B cell (primary cell): ENCODE data around the gene TTPAL. TPM values are rescaled to one million over a fixed set of nuclear protein-coding genes. Genes with fewer than 3 reads are reported as not detected.

Experiments
- ATAC-seq: fragments of 200-7000 bp; cut with Tn5 transposase; one replicate; pipeline ENCODE4 v1.10.0; 2021; ENCODE audit warnings: low read depth, mild to moderate bottlenecking, moderate number of reproducible peaks, moderate library complexity
- CTCF ChIA-PET: fragments of 350-600 bp; sonication (Branson Sonifier 250); formaldehyde crosslinking; loops from one replicate; lab custom pipeline; 2021; ENCODE audit warnings: antibody characterized with exemption, inconsistent platforms; lab: Charles Lee
- POLR2A ChIA-PET: fragments of 350-600 bp; sonication (Branson Sonifier 250); formaldehyde crosslinking; loops from one replicate; lab custom pipeline; 2021; ENCODE audit warnings: antibody characterized with exemption; lab: Charles Lee
- DNase-seq: peaks from one replicate; pipeline ENCODE4 v3.0.0; 2013
- H2AFZ ChIP-seq: 2 replicates; pipeline ENCODE4 v1.6.1; 2012; ENCODE audit warnings: mild to moderate bottlenecking, low read depth, low read length; ENCODE audit not compliant: insufficient read depth, poor library complexity, severe bottlenecking
- H3K27ac ChIP-seq, 2 donors: 1 replicate in 1 of 2; 2 replicates in 1 of 2; pipeline ENCODE4 v1.5.1; 2012 to 2013; ENCODE audit warnings: low read length in 2 of 2, mild to moderate bottlenecking in 2 of 2, moderate library complexity in 1 of 2
- H3K27me3 ChIP-seq, 4 experiments: fragments of 200-600 bp in 1 of 4; sonication (generic) in 1 of 4; replicated peaks in 1 of 4; 1 replicate in 2 of 4; 2 replicates in 2 of 4; pipeline versions ENCODE4 v1.6.1 to v1.7.0; 2013 to 2016; ENCODE audit warnings: low read length in 3 of 4, mild to moderate bottlenecking in 2 of 4, mixed read lengths in 1 of 4, moderate library complexity in 1 of 4; ENCODE audit not compliant: insufficient read depth in 4 of 4, control insufficient read depth in 3 of 4; ENCODE audit errors: control extremely low read depth in 1 of 4
- H3K36me3 ChIP-seq, 2 experiments: replicated peaks in 1 of 2; 1 replicate in 1 of 2; 2 replicates in 1 of 2; pipeline versions ENCODE4 v1.6.1 to v1.7.1; 2013; ENCODE audit warnings: low read length in 1 of 2; ENCODE audit not compliant: insufficient read depth in 2 of 2, control insufficient read depth in 1 of 2; ENCODE audit errors: control extremely low read depth in 1 of 2, extremely low read depth in 1 of 2
- H3K4me1 ChIP-seq, 2 donors: fragments of 200-600 bp in 1 of 2; sonication (generic) in 1 of 2; 1 replicate in 1 of 2; 2 replicates in 1 of 2; pipeline versions ENCODE4 v1.5.1 to v1.6.1; 2013 to 2017; ENCODE audit warnings: low read length in 2 of 2; ENCODE audit not compliant: control insufficient read depth in 2 of 2, insufficient read depth in 2 of 2
- H3K4me2 ChIP-seq: replicated peaks from 2 replicates; pipeline ENCODE3; 2012; ENCODE audit warnings: mild to moderate bottlenecking, low read depth, low read length; ENCODE audit not compliant: poor library complexity, severe bottlenecking
- H3K4me3 ChIP-seq, 5 experiments: fragments of 200-600 bp in 1 of 5; sonication (generic) in 1 of 5; 1 replicate in 3 of 5; 2 replicates in 2 of 5; pipeline versions ENCODE4 v1.5.1 to v1.7.0; 2011 to 2016; ENCODE audit warnings: low read length in 4 of 5, mild to moderate bottlenecking in 4 of 5, low read depth in 2 of 5, control low read depth in 1 of 5, moderate library complexity in 1 of 5; ENCODE audit not compliant: insufficient read depth in 1 of 5; ENCODE audit errors: control extremely low read depth in 1 of 5, extremely low read depth in 1 of 5
- H3K79me2 ChIP-seq: fragments of 200-600 bp; sonication (generic); one replicate; pipeline ENCODE4 v1.6.0; 2016; ENCODE audit warnings: low read length; ENCODE audit not compliant: control insufficient read depth, insufficient read depth
- H3K9ac ChIP-seq: fragments of 200-600 bp; sonication (generic); 2 replicates; pipeline ENCODE4 v1.6.1; 2017; ENCODE audit warnings: mild to moderate bottlenecking, low read length, moderate library complexity
- H3K9me3 ChIP-seq, 3 donors: one replicate each; pipeline versions ENCODE4 v1.6.1 to v1.7.1; 2013; ENCODE audit warnings: low read length in 2 of 3; ENCODE audit not compliant: control insufficient read depth in 2 of 3, insufficient read depth in 1 of 3; ENCODE audit errors: control extremely low read depth in 1 of 3
- H4K20me1 ChIP-seq: 2 replicates; pipeline ENCODE4 v1.6.0; 2012; ENCODE audit warnings: mild to moderate bottlenecking, low read length; ENCODE audit not compliant: insufficient read depth, control insufficient read depth, poor library complexity, severe bottlenecking
- H3K27ac Mint-ChIP-seq: one replicate; pipeline ENCODE4 v1.8.0; 2021; ENCODE audit warnings: mixed read lengths
- H3K27me3 Mint-ChIP-seq: one replicate; pipeline ENCODE4 v1.8.0; 2021; ENCODE audit warnings: mixed read lengths
- H3K4me1 Mint-ChIP-seq: one replicate; pipeline ENCODE4 v1.8.0; 2021; ENCODE audit warnings: mixed read lengths
- H3K4me3 Mint-ChIP-seq: one replicate; pipeline ENCODE4 v1.8.0; 2021; ENCODE audit warnings: mixed read lengths
- H3K9me3 Mint-ChIP-seq: one replicate; pipeline ENCODE4 v1.8.0; 2022; ENCODE audit warnings: mixed read lengths; ENCODE audit not compliant: insufficient read depth
- CTCF ChIP-seq: fragments of 200-600 bp; IDR thresholded peaks from one replicate; pipeline ENCODE4 v1.8.0; 2022; ENCODE audit warnings: antibody characterized with exemption, mild to moderate bottlenecking
- EZH2 ChIP-seq: IDR thresholded peaks from 2 replicates; pipeline ENCODE4 v1.6.1; 2012; ENCODE audit warnings: borderline replicate concordance, low read depth, mild to moderate bottlenecking, moderate library complexity, low read length; ENCODE audit not compliant: insufficient read depth, poor library complexity, severe bottlenecking
- WGBS: methylation state at CpG from one replicate; pipeline ENCODE4 v1.1.5; 2013; ENCODE audit warnings: missing lambda C conversion rate; ENCODE audit not compliant: insufficient coverage; 5-methylcytosine and 5-hydroxymethylcytosine counted together
- intact Hi-C: fragments of 100-400 bp; cut with micrococcal nuclease; formaldehyde crosslinking; loops from one replicate; pipeline ENCODE4 v1.10.0; 2022
- polyA plus RNA-seq: library from polyadenylated mRNA; depleted of rRNA; stranded (reverse); fragments of >200 nt; gene quantifications from 2 replicates; pipeline ENCODE4 v1.2.3, GENCODE V29; 2012
- total RNA-seq, 2 donors: library from RNA; stranded (reverse); fragments of 120-200 nt in 1 of 2; gene quantifications; 1 replicate in 1 of 2; 2 replicates in 1 of 2; pipeline versions ENCODE4 v1.2.3 to v1.2.4, GENCODE V29; 2013 to 2022

TTPAL gene
- total and polyA plus RNA-seq, 2 donors (not counting 1 experiment from before 2014, with no cell fraction given), result 4.0 to 26.8 TPM

DNA sequence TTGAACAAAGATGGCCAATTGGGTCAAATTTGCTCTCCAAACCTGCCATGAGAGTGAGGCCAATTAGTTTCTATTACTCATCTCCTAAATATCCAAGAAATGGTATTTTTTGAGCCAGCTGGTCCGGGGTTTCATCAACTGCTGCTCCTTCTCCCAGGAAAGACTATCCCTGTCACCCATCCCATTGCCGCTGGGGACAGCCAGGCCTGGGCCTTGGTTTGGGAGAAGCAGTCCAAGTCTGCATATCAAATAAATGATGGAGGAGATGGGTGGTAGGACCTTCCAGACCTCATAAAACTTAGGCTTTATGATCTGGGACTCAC, 46.7 kb upstream of the TTPAL start:
- Histone ChIP-seq H3K9me3 (no peaks in the 10 kb centered on the region), H3K4me3 (no peak overlapping the region), H3K9ac (no peak overlapping the region), H3K4me1 (no peaks in the 10 kb centered on the region), H2AFZ (no peak overlapping the region), H3K36me3 (no peaks in the 10 kb centered on the region), H3K4me2 (no peak overlapping the region), H3K79me2 (no peaks in the 10 kb centered on the region), H3K27me3 (no peaks in the 10 kb centered on the region), H3K27ac (no peak overlapping the region), H4K20me1 (no peaks in the 10 kb centered on the region)
- DNase-seq (no peak), ATAC-seq (no peak)
- H3K4me3 Mint-ChIP-seq, result no peak overlapping the region
- no peaks in the 10 kb centered on the region for H3K4me1 Mint-ChIP-seq
- WGBS, result no CpG with 5 or more reads among the region's 2 CpGs
- TF ChIP-seq CTCF, result no peak
- TF ChIP-seq EZH2, result no peak
- no peaks in the 10 kb centered on the region for H3K9me3 Mint-ChIP-seq
- H3K27ac Mint-ChIP-seq, result no peak overlapping the region
- ChIA-PET CTCF (no interaction called here), POLR2A (no interaction called here)
- intact Hi-C loops, result no loop called here
- H3K27me3 Mint-ChIP-seq, result peaks cover 5% of the 10 kb centered on the region

DNA sequence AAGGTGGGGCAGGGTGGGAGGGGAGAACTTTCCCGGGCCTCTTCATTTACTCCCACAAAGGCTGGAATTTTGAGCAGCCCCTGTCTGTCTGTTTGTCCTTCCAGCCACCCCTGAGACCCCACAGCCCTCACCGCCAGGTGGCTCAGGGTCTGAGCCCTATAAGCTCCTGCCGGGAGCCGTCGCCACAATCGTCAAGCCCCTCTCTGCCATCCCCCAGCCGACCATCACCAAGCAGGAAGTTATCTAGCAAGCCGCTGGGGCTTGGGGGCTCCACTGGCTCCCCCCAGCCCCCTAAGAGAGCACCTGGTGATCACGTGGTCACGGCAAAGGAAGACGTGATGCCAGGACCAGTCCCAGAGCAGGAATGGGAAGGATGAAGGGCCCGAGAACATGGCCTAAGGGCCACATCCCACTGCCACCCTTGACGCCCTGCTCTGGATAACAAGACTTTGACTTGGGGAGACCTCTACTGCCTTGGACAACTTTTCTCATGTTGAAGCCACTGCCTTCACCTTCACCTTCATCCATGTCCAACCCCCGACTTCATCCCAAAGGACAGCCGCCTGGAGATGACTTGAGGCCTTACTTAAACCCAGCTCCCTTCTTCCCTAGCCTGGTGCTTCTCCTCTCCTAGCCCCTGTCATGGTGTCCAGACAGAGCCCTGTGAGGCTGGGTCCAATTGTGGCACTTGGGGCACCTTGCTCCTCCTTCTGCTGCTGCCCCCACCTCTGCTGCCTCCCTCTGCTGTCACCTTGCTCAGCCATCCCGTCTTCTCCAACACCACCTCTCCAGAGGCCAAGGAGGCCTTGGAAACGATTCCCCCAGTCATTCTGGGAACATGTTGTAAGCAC, 46.0 kb upstream of the TTPAL start:
- no peaks in the 10 kb centered on the region for H3K4me1 ChIP-seq
- H2AFZ ChIP-seq, result no peak overlapping the region
- no peaks in the 10 kb centered on the region for H3K27me3 ChIP-seq
- ATAC-seq, result no peak
- Mint-ChIP-seq H3K9me3 (no peaks in the 10 kb centered on the region), H3K4me1 (no peaks in the 10 kb centered on the region), H3K27ac (no peak overlapping the region), H3K4me3 (no peak overlapping the region), H3K27me3 (peaks cover 5% of the 10 kb centered on the region)
- H3K9me3 ChIP-seq, result no peaks in the 10 kb centered on the region
- no peak overlapping the region for H3K4me3 ChIP-seq
- intact Hi-C loops, result no loop called here
- no peak for TF ChIP-seq CTCF
- TF ChIP-seq EZH2, result no peak
- H3K36me3 ChIP-seq, result no peaks in the 10 kb centered on the region
- no peaks in the 10 kb centered on the region for H3K79me2 ChIP-seq
- no peak overlapping the region for H3K9ac ChIP-seq
- no peak overlapping the region for H3K27ac ChIP-seq
- ChIA-PET POLR2A (no interaction called here), CTCF (no interaction called here)
- H3K4me2 ChIP-seq, result no peak overlapping the region
- WGBS, result 93% methylated on average over 13 of the region's 17 CpGs
- H4K20me1 ChIP-seq, result no peaks in the 10 kb centered on the region
- DNase-seq, result no peak
